ENCODE data around the gene LTBR. TPM values are rescaled to one million over a fixed set of nuclear protein-coding genes. Genes with fewer than 3 reads are reported as not detected.

Gene LTBR
- total RNA-seq, 2 donors from 2014 or later = 63.6 to 72.1 TPM

GRCh38 chr12:6437586-6437985 is 53.6 kb downstream of the LTBR start:
- Histone ChIP-seq H3K9me3 (no peaks in the 10 kb centered on the region), H3K4me3 (no peak overlapping the region), H3K4me1 (no peaks in the 10 kb centered on the region), H3K27me3 (no peaks in the 10 kb centered on the region), H3K36me3 (no peaks in the 10 kb centered on the region), H3K27ac (no peak overlapping the region)
- DNase-seq (ENCODE audit: low spot score) = no peak
- no peak for TF ChIP-seq CTCF (IDR thresholded peaks at IDR 0.05)

GRCh38 chr12:6438345-6438744 is 54.4 kb downstream of the LTBR start:
- H3K4me1 ChIP-seq = no peaks in the 10 kb centered on the region
- DNase-seq (ENCODE audit: low spot score) = no peak

GRCh38 chr12:6440391-6440790 is 56.4 kb downstream of the LTBR start:
- no peak overlapping the region for H3K27ac ChIP-seq
- no peak overlapping the region for H3K4me3 ChIP-seq
- no peaks in the 10 kb centered on the region for H3K36me3 ChIP-seq
- H3K27me3 ChIP-seq = no peaks in the 10 kb centered on the region
- H3K4me1 ChIP-seq = no peaks in the 10 kb centered on the region
- no peak for TF ChIP-seq CTCF (IDR thresholded peaks at IDR 0.05)
- H3K9me3 ChIP-seq = no peaks in the 10 kb centered on the region
- no peak for DNase-seq (ENCODE audit: low spot score)

More at GRCh38 chr12:6438345-6438744, 54.4 kb downstream of the LTBR start:
- H3K27ac ChIP-seq = no peak overlapping the region
- H3K36me3 ChIP-seq = no peaks in the 10 kb centered on the region
- no peaks in the 10 kb centered on the region for H3K9me3 ChIP-seq
- H3K27me3 ChIP-seq = no peaks in the 10 kb centered on the region
- no peak for TF ChIP-seq CTCF (IDR thresholded peaks at IDR 0.05)
- no peak overlapping the region for H3K4me3 ChIP-seq

Other genes with a start within 250 kb of the LTBR start
- 100 to 1,000 TPM; 126 to 230 TPM for gene CD9, start 183.8 kb upstream of the LTBR start, total RNA-seq
- gene PLEKHG6, start 73.5 kb upstream of the LTBR start, total RNA-seq = under 1 TPM in 1 of 2 donors, not detected in 1; 0.51 TPM
- 100 to 1,000 TPM in 1 of 2 donors, 10 to 100 TPM in 1; 62.9 to 176 TPM for gene TNFRSF1A, start 42.1 kb upstream of the LTBR start, total RNA-seq
- gene SCNN1A, start 8.6 kb upstream of the LTBR start, total RNA-seq = 10 to 100 TPM in 1 of 2 donors, 1 to 10 TPM in 1; 2.7 to 18.7 TPM
- 1 to 10 TPM in 1 of 2 donors, not detected in 1; 1.1 TPM for gene CD27, start 60.8 kb downstream of the LTBR start, total RNA-seq
- 10 to 100 TPM; 14.5 to 16.9 TPM for gene TAPBPL, start 67.9 kb downstream of the LTBR start, total RNA-seq
- gene VAMP1, start 86.5 kb downstream of the LTBR start, total RNA-seq = 1 to 10 TPM; 1.7 to 3.6 TPM
- 100 to 1,000 TPM in 1 of 2 donors, 10 to 100 TPM in 1; 87.7 to 104 TPM for gene MRPL51, start 109.1 kb downstream of the LTBR start, total RNA-seq
- 10 to 100 TPM; 11.6 to 53.5 TPM for gene NCAPD2, start 109.9 kb downstream of the LTBR start, total RNA-seq
- gene GAPDH, start 150.4 kb downstream of the LTBR start, total RNA-seq = 1,000 to 10,000 TPM; 4,693 to 5,476 TPM
- gene IFFO1, start 171.9 kb downstream of the LTBR start, total RNA-seq = 10 to 100 TPM; 12.3 to 13.2 TPM
- gene NOP2, start 184.1 kb downstream of the LTBR start, total RNA-seq = 10 to 100 TPM; 17.7 to 17.9 TPM
- 100 to 1,000 TPM; 150 to 192 TPM for gene CHD4, start 223.2 kb downstream of the LTBR start, total RNA-seq

Measured in right atrium auricular region (tissue), 2 donors.